ENCODE measurements around the gene PLEKHO1.

The PLEKHO1 gene

DNA sequence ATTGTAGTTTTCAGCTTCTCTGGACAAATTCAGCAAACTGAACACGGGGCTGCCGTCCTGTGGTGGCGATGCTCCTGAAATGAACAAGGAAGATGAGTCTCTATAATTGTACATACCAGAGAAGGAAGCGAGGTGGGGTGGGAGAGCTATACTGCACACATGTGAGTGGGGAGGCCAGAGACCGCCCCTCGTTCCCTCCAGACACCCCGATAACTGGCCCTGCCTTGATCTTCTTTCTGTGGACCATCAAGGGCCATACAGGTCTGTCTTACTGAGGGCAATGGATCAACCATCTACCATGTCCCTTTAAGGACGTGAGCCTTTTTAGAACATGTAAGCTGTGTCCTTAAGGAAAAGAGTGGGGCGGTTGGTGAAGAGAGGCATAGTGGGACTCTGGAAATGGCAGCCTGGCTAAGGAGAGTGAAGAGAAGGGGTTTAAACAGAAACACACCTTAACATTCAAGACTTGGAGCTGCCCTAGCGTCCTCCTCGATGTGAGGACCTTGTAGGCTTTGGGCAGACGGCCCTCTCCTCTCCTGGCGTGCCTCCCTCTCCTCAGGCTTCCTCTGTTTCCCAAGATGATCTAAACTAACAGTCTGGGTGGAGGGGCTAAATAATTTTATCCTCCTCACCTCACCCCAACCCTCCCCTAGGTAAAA is 5.8 kb downstream of the PLEKHO1 start:
- TF ChIP-seq, protein P1, sequence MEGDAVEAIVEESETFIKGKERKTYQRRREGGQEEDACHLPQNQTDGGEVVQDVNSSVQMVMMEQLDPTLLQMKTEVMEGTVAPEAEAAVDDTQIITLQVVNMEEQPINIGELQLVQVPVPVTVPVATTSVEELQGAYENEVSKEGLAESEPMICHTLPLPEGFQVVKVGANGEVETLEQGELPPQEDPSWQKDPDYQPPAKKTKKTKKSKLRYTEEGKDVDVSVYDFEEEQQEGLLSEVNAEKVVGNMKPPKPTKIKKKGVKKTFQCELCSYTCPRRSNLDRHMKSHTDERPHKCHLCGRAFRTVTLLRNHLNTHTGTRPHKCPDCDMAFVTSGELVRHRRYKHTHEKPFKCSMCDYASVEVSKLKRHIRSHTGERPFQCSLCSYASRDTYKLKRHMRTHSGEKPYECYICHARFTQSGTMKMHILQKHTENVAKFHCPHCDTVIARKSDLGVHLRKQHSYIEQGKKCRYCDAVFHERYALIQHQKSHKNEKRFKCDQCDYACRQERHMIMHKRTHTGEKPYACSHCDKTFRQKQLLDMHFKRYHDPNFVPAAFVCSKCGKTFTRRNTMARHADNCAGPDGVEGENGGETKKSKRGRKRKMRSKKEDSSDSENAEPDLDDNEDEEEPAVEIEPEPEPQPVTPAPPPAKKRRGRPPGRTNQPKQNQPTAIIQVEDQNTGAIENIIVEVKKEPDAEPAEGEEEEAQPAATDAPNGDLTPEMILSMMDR (conservative IDR thresholded peaks at IDR 0.05; ENCODE audit: low read depth, low read length) = no peak
- no peak for DNase-seq (ENCODE audit: low read depth)
- H3K4me3 ChIP-seq (ENCODE audit: low read depth, low read length) = no peak overlapping the region

DNA sequence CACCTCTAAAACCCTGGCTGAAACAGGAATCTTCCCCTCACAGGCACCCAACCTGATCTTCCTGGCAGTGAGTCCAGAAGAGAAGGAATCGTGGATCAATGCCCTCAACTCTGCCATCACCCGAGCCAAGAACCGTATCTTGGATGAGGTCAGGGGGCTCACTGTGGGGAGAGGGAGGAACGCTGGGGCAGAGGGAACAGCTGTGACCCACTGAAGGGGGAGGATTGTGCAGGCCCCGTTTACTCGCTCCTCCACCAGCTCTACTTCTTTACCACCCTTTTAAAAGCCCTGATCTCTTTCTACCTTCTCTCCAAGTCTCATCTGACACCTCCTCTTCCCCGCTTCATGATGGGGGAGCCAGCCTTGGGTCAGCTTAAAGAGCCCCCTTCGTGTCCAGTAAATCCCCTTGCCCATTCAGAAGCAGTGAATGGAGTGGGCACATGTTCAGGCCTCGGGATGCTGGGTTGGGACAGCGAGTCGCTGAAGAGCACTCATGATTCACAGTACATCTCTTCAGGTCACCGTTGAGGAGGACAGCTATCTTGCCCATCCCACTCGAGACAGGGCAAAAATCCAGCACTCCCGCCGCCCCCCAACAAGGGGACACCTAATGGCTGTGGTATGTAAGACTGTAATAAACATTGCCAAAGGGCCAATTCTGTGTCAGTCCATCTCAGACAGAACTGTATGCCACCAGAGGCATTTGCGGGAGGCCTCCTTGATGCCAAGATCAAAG is 7.3 kb downstream of the PLEKHO1 start:
- DNase-seq (ENCODE audit: low read depth) = no peak
- TF ChIP-seq, protein P1 (conservative IDR thresholded peaks at IDR 0.05; ENCODE audit: low read depth, low read length) = no peak
- H3K4me3 ChIP-seq (ENCODE audit: low read depth, low read length) = no peak overlapping the region

DNA sequence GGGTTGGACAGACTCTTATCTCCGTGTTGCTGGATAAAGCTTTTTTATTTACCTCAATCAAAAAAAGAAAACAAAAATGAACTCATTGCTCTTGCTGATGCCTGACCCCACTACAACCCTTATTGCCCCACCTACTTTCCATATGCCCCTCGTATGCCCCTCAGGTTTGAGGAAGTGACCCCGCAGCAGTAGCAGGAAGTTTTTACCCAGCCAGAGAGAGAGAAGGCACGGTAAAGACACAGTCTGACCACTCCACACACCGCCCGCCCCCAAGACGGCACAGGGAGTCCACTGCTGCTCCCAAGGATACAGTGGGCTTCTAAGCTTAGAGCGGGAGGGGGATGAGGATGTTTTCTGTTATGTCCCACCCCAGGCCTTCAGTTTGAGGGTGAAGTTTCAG is 9.8 kb downstream of the PLEKHO1 start:
- H3K4me3 ChIP-seq (ENCODE audit: low read depth, low read length) = no peak overlapping the region
- TF ChIP-seq, protein P1 (conservative IDR thresholded peaks at IDR 0.05; ENCODE audit: low read depth, low read length) = no peak
- peak; percentile 45 for DNase-seq (ENCODE audit: low read depth)

DNA sequence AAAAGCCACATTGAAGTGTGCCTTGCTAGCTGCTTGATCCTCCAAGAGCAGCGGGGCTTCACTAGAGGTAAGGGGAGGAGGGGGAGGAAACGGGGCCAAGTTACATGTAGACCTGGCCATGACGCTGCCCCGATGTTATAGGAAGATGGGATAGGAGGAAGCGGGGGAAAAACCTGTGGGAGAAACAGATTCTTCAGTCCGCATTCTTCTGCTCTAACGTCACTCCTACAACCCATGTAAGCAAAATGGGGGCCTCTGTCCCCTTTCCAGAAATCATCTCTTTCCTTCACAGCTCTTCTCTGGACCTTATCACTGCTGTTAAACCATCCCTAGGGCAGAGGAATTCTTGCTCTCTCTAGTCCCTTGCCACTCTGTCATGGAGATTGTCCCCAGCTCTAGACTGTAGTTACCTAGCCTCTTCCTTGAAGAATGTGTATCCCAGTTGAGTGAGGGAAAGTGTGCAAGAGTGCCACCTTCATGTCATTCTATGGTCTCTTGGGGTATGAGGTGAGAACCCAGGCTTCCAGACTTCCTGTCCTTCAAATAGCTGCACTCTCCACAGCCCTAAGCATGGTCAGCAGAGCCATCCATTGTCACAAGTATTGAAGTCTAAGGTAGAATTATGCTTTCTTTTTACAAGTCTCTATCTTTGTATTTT is 11.4 kb downstream of the PLEKHO1 start:
- peak; percentile 47 for DNase-seq (ENCODE audit: low read depth)
- no peak overlapping the region for H3K4me3 ChIP-seq (ENCODE audit: low read depth, low read length)
- TF ChIP-seq, protein P1 (conservative IDR thresholded peaks at IDR 0.05; ENCODE audit: low read depth, low read length) = no peak

DNA sequence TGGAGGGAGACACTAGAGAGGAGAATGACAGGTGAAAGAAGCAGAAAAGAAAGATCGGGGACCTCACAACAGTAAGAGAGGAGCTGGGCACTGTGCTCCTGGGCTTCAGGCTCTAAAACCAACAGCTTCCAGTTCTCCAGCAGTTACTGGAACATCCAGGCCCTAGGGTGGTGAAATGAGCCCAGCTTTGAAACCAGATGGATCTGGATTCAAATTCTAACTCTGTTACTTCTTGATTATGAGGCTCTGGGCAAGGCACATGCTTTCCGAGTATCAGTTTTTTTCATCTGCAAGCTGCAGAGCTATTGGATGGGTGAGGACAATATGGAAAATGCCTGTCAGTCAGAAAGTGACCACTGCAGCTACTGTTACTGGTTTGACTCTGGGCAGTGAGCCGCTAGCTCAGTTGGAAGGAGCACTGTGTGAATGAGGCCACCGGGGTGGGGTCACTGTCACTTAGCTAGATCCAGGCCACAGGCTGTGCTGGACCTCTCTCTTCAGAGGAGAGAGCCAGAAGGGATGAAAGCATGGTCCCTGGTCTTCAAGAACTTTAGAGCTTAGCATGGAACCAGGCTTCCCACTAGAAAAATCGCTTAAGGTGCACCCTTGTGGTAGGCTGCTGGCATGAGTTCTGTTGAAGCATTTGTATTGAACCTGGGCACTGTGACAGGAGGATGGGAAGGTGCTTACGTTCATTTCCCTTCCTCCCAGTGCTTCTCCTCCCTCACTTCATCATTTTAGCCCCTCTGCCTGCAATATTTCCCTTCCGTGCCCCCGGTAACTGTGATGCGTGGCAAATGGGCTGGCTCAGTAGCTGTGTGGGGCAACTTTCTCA is 12.2 kb downstream of the PLEKHO1 start:
- H3K4me3 ChIP-seq (ENCODE audit: low read depth, low read length) = no peak overlapping the region
- peak; percentile 63 for DNase-seq (ENCODE audit: low read depth)

DNA sequence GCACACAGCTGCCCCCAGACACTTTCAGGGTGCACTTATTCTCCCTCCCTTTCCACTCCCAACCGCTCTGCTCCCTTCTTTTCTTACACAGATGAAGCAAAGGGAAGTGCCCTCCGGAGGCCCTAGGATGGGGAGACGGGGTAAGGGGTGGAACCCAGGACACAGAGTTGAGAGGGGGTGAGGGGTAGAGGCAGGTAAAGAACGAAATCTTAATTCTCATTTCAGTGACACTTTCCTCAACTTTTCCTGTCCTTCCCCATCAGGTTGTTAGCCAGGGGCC is 12.8 kb downstream of the PLEKHO1 start:
- TF ChIP-seq, protein P1 (conservative IDR thresholded peaks at IDR 0.05; ENCODE audit: low read depth, low read length) = no peak
- H3K4me3 ChIP-seq (ENCODE audit: low read depth, low read length) = no peak overlapping the region
- DNase-seq (ENCODE audit: low read depth) = no peak

More for the DNA sequence above, 12.2 kb downstream of the PLEKHO1 start:
- TF ChIP-seq, protein P1 (conservative IDR thresholded peaks at IDR 0.05; ENCODE audit: low read depth, low read length) = peak; percentile 34

Data from choroid plexus epithelial cell (primary cell).